ENCODE results near the gene RPEL1. TPM values are rescaled to one million over a fixed set of nuclear protein-coding genes. Genes with fewer than 3 reads are reported as not detected.
"Not testable (repeated sequence)": the region's sequence is repeated elsewhere in the genome, so short reads cannot be mapped to it uniquely, and the experiment has no call there.

RPEL1 gene
- polyA plus RNA-seq, 2 of the 4 experiments (the other 2 are of a cell fraction) = 0.12 to 0.13 TPM

DNA sequence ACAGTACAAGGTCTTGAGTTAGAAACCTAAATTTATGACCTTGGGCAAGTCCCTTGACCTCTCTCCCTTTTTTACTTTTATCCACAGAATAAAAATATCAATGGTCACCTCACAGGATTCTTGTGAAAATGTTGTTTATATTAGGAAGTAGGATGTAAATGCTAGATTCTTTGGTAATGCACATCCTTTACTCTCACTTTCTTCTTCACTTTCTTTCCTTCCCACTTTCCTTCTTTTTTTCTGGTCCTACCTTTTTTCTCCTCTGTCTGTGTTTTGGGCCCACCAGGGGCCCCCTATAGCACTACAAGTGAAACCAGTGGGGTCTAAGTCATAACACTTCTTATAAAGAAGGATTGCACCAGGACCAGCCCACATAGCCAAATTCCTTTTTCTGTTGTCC is 12.1 kb downstream of the RPEL1 start (continued):
- TF ChIP-seq RNF2 (IDR thresholded peaks at IDR 0.05; ENCODE audit: borderline replicate concordance, low read depth) (no peak), RARB (CRISPR knock-in tag; IDR thresholded peaks at IDR 0.05) (no peak)

GRCh38 chr10:103258928-103259327 is 13.2 kb downstream of the RPEL1 start:
- FAIRE-seq; POLR2A ChIA-PET; CTCF ChIA-PET; DNase-seq (ENCODE audit: low read depth in 1 of 2, low spot score in 1 of 2); H3K4me2 ChIP-seq; ATAC-seq; H3K4me3 ChIP-seq; H3K27ac ChIP-seq: not testable (repeated sequence)
- peaks cover 16% of the 10 kb centered on the region; the same call in 2 of the 3 replicates for H3K9me3 ChIP-seq
- 78% methylated on average over 4 of the region's 4 CpGs for WGBS (ENCODE audit: missing lambda C conversion rate)
- H3K4me1 ChIP-seq = peaks cover 20% of the 10 kb centered on the region

GRCh38 chr10:103259989-103260388 is 14.3 kb downstream of the RPEL1 start:
- CTCF ChIA-PET = interaction anchor here (1.1 to 1.5 kb wide), 3 partner anchors 15 to 342 kb away, joined by 3 to 5 read pairs (median 4); partner anchors contain the start of genes CNNM2 and INA
- FAIRE-seq (no peak), ATAC-seq (no peak), DNase-seq (ENCODE audit: low read depth in 1 of 2, low spot score in 1 of 2) (no peak)
- no peak overlapping the region for H3K4me3 ChIP-seq
- H3K4me2 ChIP-seq = no peak overlapping the region
- H3K4me1 ChIP-seq = peaks cover 10% of the 10 kb centered on the region
- 89% methylated on average over 5 of the region's 5 CpGs for WGBS (ENCODE audit: missing lambda C conversion rate)
- no peak for TF ChIP-seq MAZ (IDR thresholded peaks at IDR 0.05; ENCODE audit: borderline replicate concordance, low read depth, low read length)
- peaks cover 16% of the 10 kb centered on the region; the same call in 2 of the 3 replicates for H3K9me3 ChIP-seq
- no peak overlapping the region for H3K27ac ChIP-seq
- POLR2A ChIA-PET = no interaction called here

- FAIRE-seq = peak; percentile 49
- TF ChIP-seq FOSL2 (IDR thresholded peaks at IDR 0.05) (no peak), FOSL2 (CRISPR knock-in tag; IDR thresholded peaks at IDR 0.05) (0 out of 2 replicates have a peak, but pooled peaks have one; percentile 19), HDAC2 (IDR thresholded peaks at IDR 0.05) (no peak)
- TF ChIP-seq, protein P1, sequence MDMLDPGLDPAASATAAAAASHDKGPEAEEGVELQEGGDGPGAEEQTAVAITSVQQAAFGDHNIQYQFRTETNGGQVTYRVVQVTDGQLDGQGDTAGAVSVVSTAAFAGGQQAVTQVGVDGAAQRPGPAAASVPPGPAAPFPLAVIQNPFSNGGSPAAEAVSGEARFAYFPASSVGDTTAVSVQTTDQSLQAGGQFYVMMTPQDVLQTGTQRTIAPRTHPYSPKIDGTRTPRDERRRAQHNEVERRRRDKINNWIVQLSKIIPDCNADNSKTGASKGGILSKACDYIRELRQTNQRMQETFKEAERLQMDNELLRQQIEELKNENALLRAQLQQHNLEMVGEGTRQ (IDR thresholded peaks at IDR 0.05) = peak; percentile 71
- peak; percentile 45 to 47; a peak in 2 of 6 replicates for ATAC-seq
- DNase-seq (ENCODE audit: low read depth in 1 of 2, low spot score in 1 of 2) = peak in 1 of 2 experiments; percentile 41
- POLR2A ChIA-PET = no interaction called here
- Histone ChIP-seq H3K4me1 (no peaks in the 10 kb centered on the region), H3K4me2 (no peak overlapping the region), H3K9me3 (peaks cover 16% of the 10 kb centered on the region; the same call in 2 of the 3 replicates), H3K4me3 (no peak overlapping the region), H3K27ac (no peak overlapping the region)
- WGBS (ENCODE audit: missing lambda C conversion rate) = 59% methylated on average over 3 of the region's 3 CpGs
- CTCF ChIA-PET = interaction anchor here (0.7 to 1.0 kb wide), 3 partner anchors 17 to 113 kb away, joined by 3 to 4 read pairs (median 3); no protein-coding TSS in a partner anchor
Observed at GRCh38 chr10:103262229-103262628, 16.5 kb downstream of the RPEL1 start.

DNA sequence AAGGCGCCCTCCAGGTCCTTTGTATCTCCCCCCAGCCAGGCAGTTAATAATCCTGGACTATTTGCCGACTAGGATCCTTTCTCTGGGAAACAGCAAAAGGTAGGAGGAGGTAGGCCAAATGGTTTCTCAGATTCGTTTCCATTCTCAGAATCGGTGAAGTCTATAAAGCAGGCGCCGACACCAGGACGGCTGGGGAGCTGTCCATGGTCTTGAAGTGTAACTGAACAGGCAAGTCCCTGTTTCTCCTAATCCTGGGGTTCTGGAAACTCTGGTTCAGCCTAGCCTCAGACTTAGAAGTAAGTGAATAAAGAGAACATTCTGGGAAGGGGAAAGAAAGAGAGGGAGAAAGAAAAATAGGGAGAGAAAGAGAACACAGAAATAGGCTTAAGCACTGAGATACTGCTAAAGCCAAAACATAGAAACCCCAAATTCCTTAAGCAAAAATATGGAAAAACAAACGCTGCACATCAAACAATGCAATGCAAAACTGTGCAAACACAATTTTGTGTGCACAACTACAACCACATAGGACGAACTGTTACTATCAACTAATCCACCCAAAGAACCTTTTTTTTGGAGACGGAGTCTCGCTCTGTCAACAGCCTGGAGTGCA is 20.1 kb downstream of the RPEL1 start:
- no peak overlapping the region for H3K4me2 ChIP-seq
- TF ChIP-seq KDM1A (IDR thresholded peaks at IDR 0.05; ENCODE audit: low read depth) = no peak
- TF ChIP-seq EHMT2 (IDR thresholded peaks at IDR 0.05; ENCODE audit: low read depth) = 0 out of 2 replicates have a peak, but pooled peaks have one; percentile 66
- TF ChIP-seq REST (IDR thresholded peaks at IDR 0.05) = peak; percentile 98
- DNase-seq (ENCODE audit: low read depth in 1 of 2, low spot score in 1 of 2) (peak; percentile 25 to 72), ATAC-seq (peak; percentile 76 to 78; a peak in 5 of 6 replicates), FAIRE-seq (no peak)
- CTCF ChIA-PET = interaction anchor here (0.6 to 4.8 kb wide), 2 partner anchors 10 to 13 kb away, joined by 3 to 19 read pairs; partner anchors contain the start of gene INA
- no peaks in the 10 kb centered on the region for H3K4me1 ChIP-seq
- POLR2A ChIA-PET = interaction anchor here (1.1 kb wide), 1 partner anchor 11 kb away, joined by 3 read pairs; the partner anchor contains the start of gene INA
- no peak overlapping the region for H3K27ac ChIP-seq
- 50% methylated on average over 11 of the region's 11 CpGs for WGBS (ENCODE audit: missing lambda C conversion rate)
- H3K9me3 ChIP-seq = peaks cover 3% of the 10 kb centered on the region; the same call in 1 of the 3 replicates
- no peak overlapping the region for H3K4me3 ChIP-seq
